K562 (cell line): ENCODE results near the gene CEP19. TPM values are rescaled to one million over a fixed set of nuclear protein-coding genes. Genes with fewer than 3 reads are reported as not detected.
A peak's percentile ranks its signal among the peaks of the same experiment; 100 is the strongest.

Source experiments
- AFF1 ChIP-seq, 2 experiments: fragments of 450-650 bp; IDR thresholded peaks; 2 replicates each; pipeline ENCODE4 v1.6.1; 2018; ENCODE audit warnings: mild to moderate bottlenecking in 2 of 2, low read depth in 1 of 2; ENCODE audit not compliant: partially characterized antibody in 2 of 2
- ATF1 ChIP-seq, 2 experiments: fragments of 450-650 bp in 1 of 2; IDR thresholded peaks; 2 replicates each; pipeline ENCODE4 v1.6.1; 2016; ENCODE audit warnings: missing compliant biosample characterization in 1 of 2, missing genetic modification characterization in 1 of 2
- DEAF1 ChIP-seq: fragments of 450-650 bp; formaldehyde crosslinking; IDR thresholded peaks from 2 replicates; pipeline ENCODE4 v1.4.0; 2020; ENCODE audit warnings: mild to moderate bottlenecking, moderate library complexity
- FOSL1 ChIP-seq: fragments of 200-800 bp; sonication (Bioruptor generic); conservative IDR thresholded peaks from 2 replicates; pipeline ENCODE4 v1.6.1; 2016; ENCODE audit warnings: missing genetic modification characterization, missing compliant biosample characterization
- GABPB1 ChIP-seq: sonication (generic); formaldehyde crosslinking; IDR thresholded peaks from 2 replicates; pipeline ENCODE4 v1.8.0; 2022; ENCODE audit warnings: mild to moderate bottlenecking, missing genetic modification reagents
- HMGN3 ChIP-seq: IDR thresholded peaks from 2 replicates; pipeline ENCODE4 v1.6.1; 2011; ENCODE audit warnings: borderline replicate concordance, low read depth, mild to moderate bottlenecking, mixed read lengths, low read length; ENCODE audit not compliant: insufficient read length; ENCODE audit errors: extremely low read depth
- MEF2D ChIP-seq: conservative IDR thresholded peaks from 2 replicates; pipeline ENCODE4 v1.6.1; 2016; ENCODE audit warnings: low read depth, missing genetic modification characterization, missing compliant biosample characterization
- MXD1 ChIP-seq: fragments of 250-450 bp; sonication (Bioruptor Pico); IDR thresholded peaks from 2 replicates; pipeline ENCODE4 v1.8.0; 2021; ENCODE audit warnings: borderline replicate concordance, mild to moderate bottlenecking, moderate library complexity; ENCODE audit not compliant: poor library complexity, severe bottlenecking
- PHB ChIP-seq: fragments of 250-450 bp; sonication (Bioruptor Pico); IDR thresholded peaks from 2 replicates; pipeline ENCODE4 v1.5.0; 2021
- RBM25 ChIP-seq: fragments of 200-400 bp; formaldehyde crosslinking; IDR thresholded peaks from 2 replicates; pipeline ENCODE4 v1.6.1; 2018; ENCODE audit warnings: low read length, low read depth, moderate library complexity; ENCODE audit not compliant: severe bottlenecking
- RNF2 ChIP-seq: sonication (generic); IDR thresholded peaks from 2 replicates; pipeline ENCODE4 v1.6.1; 2016
- SMC3 ChIP-seq: conservative IDR thresholded peaks from 2 replicates; pipeline ENCODE4 v1.6.1; 2011; ENCODE audit warnings: low read depth, low read length, improper control_type of control experiment; ENCODE audit not compliant: insufficient read depth
- SOX6 ChIP-seq: fragments of 450-650 bp; IDR thresholded peaks from 2 replicates; pipeline ENCODE4 v1.6.1; 2014; ENCODE audit warnings: mild to moderate bottlenecking
- polyA plus RNA-seq, 8 experiments: library from polyadenylated mRNA; depleted of rRNA in 4 of 8; stranded (reverse) in 5 of 8; unstranded in 3 of 8; fragments of >200 nt; fragmentation: Nextera tagmentation in 2 of 8; fragmentation: Illumina TruSeq in 1 of 8; extraction: Ambion mirVana in 2 of 8; extraction: Trizol in 1 of 8; gene quantifications; 2 replicates each; pipeline versions ENCODE4 v1.2.1 to v1.2.3, GENCODE V29; 2011 to 2014; ENCODE audit warnings: inconsistent platforms in 1 of 8, missing spikeins in 1 of 8
- total RNA-seq, 7 experiments: library from RNA; depleted of rRNA in 6 of 7; stranded (reverse); fragments of >200 nt in 6 of 7; fragmentation: Illumina TruSeq in 2 of 7; extraction: Trizol in 2 of 7; gene quantifications; 2 replicates each; pipeline versions ENCODE4 v1.2.1 to v1.2.3, GENCODE V29; 2011 to 2021; ENCODE audit warnings: low replicate concordance in 1 of 7
- TF ChIP-seq, protein P1 (sequence below): fragments of 250-450 bp; sonication (Bioruptor Pico); IDR thresholded peaks from 2 replicates; pipeline ENCODE4 v1.8.0; 2021; ENCODE audit warnings: moderate library complexity, mild to moderate bottlenecking, inconsistent platforms
- TF ChIP-seq, protein P2 (sequence below), 2 experiments: fragments of 450-650 bp; conservative IDR thresholded peaks; 2 replicates each; pipeline ENCODE4 v1.6.1; 2017; ENCODE audit warnings: mild to moderate bottlenecking in 2 of 2, moderate library complexity in 2 of 2

CEP19 gene
- total and polyA plus RNA-seq, 9 of the 15 experiments (the other 6 are each of a cell fraction or from before 2014, with no cell fraction given) = 2.5 to 4.5 (median 3.7) TPM

DNA sequence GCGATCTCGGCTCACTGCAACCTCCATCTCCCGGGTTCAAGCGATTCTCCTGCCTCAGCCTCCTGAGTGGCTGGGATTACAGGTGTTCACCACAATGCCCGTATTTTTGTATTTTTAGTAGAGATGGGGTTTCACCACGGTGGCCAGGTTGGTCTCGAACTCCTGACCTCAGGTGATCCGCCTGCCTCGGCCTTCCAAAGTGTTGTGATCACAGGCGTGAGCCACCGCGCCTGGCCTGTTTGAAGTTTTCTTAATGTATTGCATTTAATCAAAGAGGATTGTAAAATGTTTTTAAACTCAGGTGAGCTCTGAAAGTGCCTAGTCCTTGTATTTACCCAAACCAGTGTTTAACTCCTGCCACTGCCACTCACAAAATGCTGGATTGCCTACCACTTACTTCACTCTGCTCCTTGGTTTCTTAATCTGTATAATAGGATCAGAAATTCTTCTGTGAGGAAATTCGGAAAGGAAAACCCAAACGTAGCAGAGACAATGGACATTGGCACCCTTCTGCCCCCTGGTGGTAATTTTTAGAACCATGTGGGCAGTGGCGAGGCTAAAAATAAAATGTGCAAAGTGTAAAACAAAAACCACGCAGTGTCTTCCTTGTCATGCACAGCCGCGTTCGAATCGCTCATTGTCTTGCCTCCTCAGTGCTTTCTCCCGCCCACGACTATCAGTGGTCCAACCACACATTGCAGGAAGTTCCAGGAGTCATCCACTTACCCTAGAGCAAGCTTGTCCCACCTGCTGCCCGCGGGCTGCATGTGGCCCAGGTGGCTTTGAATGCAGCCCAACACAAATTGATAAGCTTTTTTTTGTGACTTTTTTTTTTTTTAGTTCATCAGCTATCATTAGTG is 27.3 kb downstream of the CEP19 start (continued):
- TF ChIP-seq SOX6 = peak; percentile 49; the same call in 1 of the 2 replicates
- no peak for TF ChIP-seq PHB (CRISPR knock-in tag)
- no peak for TF ChIP-seq HMGN3
- TF ChIP-seq, protein P1, sequence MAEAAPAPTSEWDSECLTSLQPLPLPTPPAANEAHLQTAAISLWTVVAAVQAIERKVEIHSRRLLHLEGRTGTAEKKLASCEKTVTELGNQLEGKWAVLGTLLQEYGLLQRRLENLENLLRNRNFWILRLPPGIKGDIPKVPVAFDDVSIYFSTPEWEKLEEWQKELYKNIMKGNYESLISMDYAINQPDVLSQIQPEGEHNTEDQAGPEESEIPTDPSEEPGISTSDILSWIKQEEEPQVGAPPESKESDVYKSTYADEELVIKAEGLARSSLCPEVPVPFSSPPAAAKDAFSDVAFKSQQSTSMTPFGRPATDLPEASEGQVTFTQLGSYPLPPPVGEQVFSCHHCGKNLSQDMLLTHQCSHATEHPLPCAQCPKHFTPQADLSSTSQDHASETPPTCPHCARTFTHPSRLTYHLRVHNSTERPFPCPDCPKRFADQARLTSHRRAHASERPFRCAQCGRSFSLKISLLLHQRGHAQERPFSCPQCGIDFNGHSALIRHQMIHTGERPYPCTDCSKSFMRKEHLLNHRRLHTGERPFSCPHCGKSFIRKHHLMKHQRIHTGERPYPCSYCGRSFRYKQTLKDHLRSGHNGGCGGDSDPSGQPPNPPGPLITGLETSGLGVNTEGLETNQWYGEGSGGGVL = no peak
- 0 out of 2 replicates have a peak, but pooled peaks have one; percentile 19 for TF ChIP-seq RNF2
- TF ChIP-seq, protein P2, sequence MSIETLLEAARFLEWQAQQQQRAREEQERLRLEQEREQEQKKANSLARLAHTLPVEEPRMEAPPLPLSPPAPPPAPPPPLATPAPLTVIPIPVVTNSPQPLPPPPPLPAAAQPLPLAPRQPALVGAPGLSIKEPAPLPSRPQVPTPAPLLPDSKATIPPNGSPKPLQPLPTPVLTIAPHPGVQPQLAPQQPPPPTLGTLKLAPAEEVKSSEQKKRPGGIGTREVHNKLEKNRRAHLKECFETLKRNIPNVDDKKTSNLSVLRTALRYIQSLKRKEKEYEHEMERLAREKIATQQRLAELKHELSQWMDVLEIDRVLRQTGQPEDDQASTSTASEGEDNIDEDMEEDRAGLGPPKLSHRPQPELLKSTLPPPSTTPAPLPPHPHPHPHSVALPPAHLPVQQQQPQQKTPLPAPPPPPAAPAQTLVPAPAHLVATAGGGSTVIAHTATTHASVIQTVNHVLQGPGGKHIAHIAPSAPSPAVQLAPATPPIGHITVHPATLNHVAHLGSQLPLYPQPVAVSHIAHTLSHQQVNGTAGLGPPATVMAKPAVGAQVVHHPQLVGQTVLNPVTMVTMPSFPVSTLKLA (conservative IDR thresholded peaks at IDR 0.05) = 0 out of 4 replicates have a peak, but pooled peaks of 1 of the 2 experiments have one; percentile 35
- TF ChIP-seq SMC3 = peak; percentile 94
- TF ChIP-seq MEF2D (tag) = peak; percentile 66
- 0 out of 2 replicates have a peak, but pooled peaks have one; percentile 16 for TF ChIP-seq FOSL1 (tag)
- peak; percentile 54 for TF ChIP-seq RBM25
- TF ChIP-seq DEAF1 = peak; percentile 98
- peak in 1 of 2 experiments; percentile 28 for TF ChIP-seq AFF1 (IDR thresholded peaks at IDR 0.05; ENCODE audit: low read depth in 1 of 2, partially characterized antibody in 2 of 2)
- 0 out of 2 replicates have a peak, but pooled peaks have one; percentile 41 for TF ChIP-seq GABPB1 (CRISPR knock-in tag)
- no peak for TF ChIP-seq ATF1 (CRISPR knock-in tag; IDR thresholded peaks at IDR 0.05)
- peak; percentile 46; the same call in 1 of the 2 replicates for TF ChIP-seq ATF1 (tag; IDR thresholded peaks at IDR 0.05)
- TF ChIP-seq MXD1 (CRISPR knock-in tag) = no peak
